HCT116 (cell line): ENCODE measurements around the gene VMAC. TPM values are rescaled to one million over a fixed set of nuclear protein-coding genes. Genes with fewer than 3 reads are reported as not detected.

ENCODE experiments used
- ATAC-seq: fragments of 200-7000 bp; cut with Tn5 transposase; 2 replicates; pipeline ENCODE4 v1.9.1; 2020; ENCODE audit warnings: mild to moderate bottlenecking, moderate library complexity
- BruUV-seq: library from RNA; stranded (reverse); fragments of 400-500 nt; replicated peaks from 2 replicates; lab custom pipeline; 2021; lab: Mats Ljungman, UMichigan
- CTCF ChIA-PET: fragments of 300-600 bp; sonication (Branson Sonifier 250); formaldehyde crosslinking; loops from one replicate; lab custom pipeline; 2021; ENCODE audit warnings: antibody characterized with exemption; lab: Charles Lee
- POLR2A ChIA-PET: fragments of 300-600, 350-600 bp; sonication (Branson Sonifier 250); formaldehyde crosslinking; loops from one replicate; lab custom pipeline; 2021; ENCODE audit warnings: antibody characterized with exemption; lab: Charles Lee
- RAD21 ChIA-PET, 2 experiments: fragments of 300-600 bp; sonication (Branson Sonifier 250); formaldehyde crosslinking; loops; one replicate each; lab custom pipeline; 2023; ENCODE audit warnings: low total read pairs in 2 of 2; ENCODE audit not compliant: uncharacterized antibody in 2 of 2, unreplicated experiment in 2 of 2, low non-redundant PET in 1 of 2; lab: Charles Lee
- DNase-seq: peaks from one replicate; pipeline ENCODE4 v3.0.0-alpha.2; 2010; ENCODE audit warnings: low read depth, low spot score
- H2AFZ ChIP-seq: fragments of 200-600 bp; shearing (Covaris generic), sonication (generic); 2 replicates; pipeline ENCODE4 v1.6.1; 2017; ENCODE audit warnings: low read depth, mixed run types, mixed read lengths, antibody characterized with exemption, low read length; ENCODE audit not compliant: poor library complexity, severe bottlenecking
- H3K27ac ChIP-seq: 2 replicates; pipeline ENCODE4 v1.5.1; 2012; ENCODE audit warnings: low read depth, low read length
- H3K27me3 ChIP-seq: fragments of 200-600 bp; sonication (generic); 2 replicates; pipeline ENCODE4 v1.6.1; 2016; ENCODE audit warnings: mixed run types, low read length, mixed read lengths; ENCODE audit not compliant: insufficient read depth
- H3K36me3 ChIP-seq, 2 experiments: fragments of 200-500 bp in 1 of 2; fragments of 200-600 bp in 1 of 2; sonication (Bioruptor generic) in 1 of 2; sonication (generic) in 1 of 2; 2 replicates each; pipeline versions ENCODE4 v1.5.1 to v1.6.1; 2014 to 2016; ENCODE audit warnings: low read length in 2 of 2, inconsistent platforms in 1 of 2, mixed read lengths in 1 of 2, mixed run types in 1 of 2; ENCODE audit not compliant: insufficient read depth in 2 of 2, control insufficient read depth in 1 of 2
- H3K4me1 ChIP-seq, 2 experiments: fragments of 200-600 bp in 1 of 2; sonication (generic) in 1 of 2; 2 replicates each; pipeline versions ENCODE4 v1.5.1 to v1.6.1; 2012 to 2017; ENCODE audit warnings: low read length in 2 of 2, inconsistent platforms in 1 of 2, mild to moderate bottlenecking in 1 of 2, mixed read lengths in 1 of 2, mixed run types in 1 of 2, moderate library complexity in 1 of 2; ENCODE audit not compliant: insufficient read depth in 2 of 2, control insufficient read depth in 1 of 2
- H3K4me2 ChIP-seq: fragments of 200-600 bp; sonication (generic); 2 replicates; pipeline ENCODE4 v1.6.1; 2017; ENCODE audit warnings: mixed run types, low read length, mixed read lengths
- H3K4me3 ChIP-seq, 2 experiments: fragments of 200-600 bp in 1 of 2; sonication (generic) in 1 of 2; replicated peaks in 1 of 2; 2 replicates each; pipeline ENCODE4 v1.5.1; 2011 to 2016; ENCODE audit warnings: low read length in 2 of 2, control low read depth in 1 of 2, low read depth in 1 of 2, mild to moderate bottlenecking in 1 of 2, mixed read lengths in 1 of 2, mixed run types in 1 of 2
- H3K79me2 ChIP-seq: fragments of 200-600 bp; sonication (generic); 2 replicates; pipeline ENCODE4 v1.6.1; 2017; ENCODE audit warnings: mild to moderate bottlenecking, mixed run types, low read length, moderate library complexity, mixed read lengths; ENCODE audit not compliant: insufficient read depth
- H3K9ac ChIP-seq: fragments of 200-600 bp; sonication (generic); 2 replicates; pipeline ENCODE4 v1.6.1; 2016; ENCODE audit warnings: low read length, mixed read lengths
- H3K9me2 ChIP-seq: fragments of 200-600 bp; sonication (generic), shearing (Covaris generic); 2 replicates; pipeline ENCODE4 v1.6.1; 2017; ENCODE audit warnings: mixed run types, mild to moderate bottlenecking, moderate library complexity; ENCODE audit not compliant: insufficient read depth
- H3K9me3 ChIP-seq, 2 experiments: fragments of 200-500 bp in 1 of 2; fragments of 200-600 bp in 1 of 2; sonication (Bioruptor generic) in 1 of 2; sonication (generic) in 1 of 2; 2 replicates each; pipeline ENCODE4 v1.6.1; 2014 to 2017; ENCODE audit warnings: low read length in 2 of 2, mixed read lengths in 2 of 2, inconsistent platforms in 1 of 2, low read depth in 1 of 2, mild to moderate bottlenecking in 1 of 2, mixed run types in 1 of 2, moderate library complexity in 1 of 2; ENCODE audit not compliant: control insufficient read depth in 1 of 2, insufficient read depth in 1 of 2
- H4K20me1 ChIP-seq: fragments of 200-600 bp; sonication (generic), shearing (Covaris generic); 2 replicates; pipeline ENCODE4 v1.6.1; 2017; ENCODE audit warnings: mixed run types, mild to moderate bottlenecking, moderate library complexity; ENCODE audit not compliant: insufficient read depth
- CTCF ChIP-seq, 3 experiments: fragments of 200-600 bp in 1 of 3; sonication (generic) in 1 of 3; IDR thresholded peaks in 2 of 3; conservative IDR thresholded peaks in 1 of 3; 2 replicates each; pipeline ENCODE4 v1.5.1; 2012 to 2017; ENCODE audit warnings: low read depth in 2 of 3, low read length in 2 of 3, antibody characterized with exemption in 1 of 3, borderline replicate concordance in 1 of 3, control low read depth in 1 of 3, mild to moderate bottlenecking in 1 of 3, mixed read lengths in 1 of 3, mixed run types in 1 of 3, moderate library complexity in 1 of 3; ENCODE audit not compliant: insufficient read depth in 1 of 3
- ELF1 ChIP-seq: IDR thresholded peaks from 2 replicates; pipeline ENCODE4 v1.6.1; 2012; ENCODE audit warnings: low read depth, borderline replicate concordance
- EZH2 ChIP-seq: fragments of 200-600 bp; sonication (generic); IDR thresholded peaks from 2 replicates; pipeline ENCODE4 v1.6.1; 2017; ENCODE audit warnings: antibody characterized with exemption, mixed run types
- EZH2phosphoT487 ChIP-seq: fragments of 200-600 bp; IDR thresholded peaks from 2 replicates; pipeline ENCODE4 v1.6.1; 2018; ENCODE audit warnings: antibody characterized with exemption, borderline replicate concordance
- FOSL1 ChIP-seq: IDR thresholded peaks from 2 replicates; pipeline ENCODE4 v1.6.1; 2012; ENCODE audit warnings: low read depth
- JUND ChIP-seq: IDR thresholded peaks from 2 replicates; pipeline ENCODE4 v1.6.1; 2012
- MAX ChIP-seq: IDR thresholded peaks from 2 replicates; pipeline ENCODE4 v1.6.1; 2012
- RAD21 ChIP-seq: IDR thresholded peaks from 2 replicates; pipeline ENCODE4 v1.6.1; 2012; ENCODE audit warnings: low read depth, mild to moderate bottlenecking
- SIN3A ChIP-seq: IDR thresholded peaks from 2 replicates; pipeline ENCODE4 v1.6.1; 2012; ENCODE audit warnings: low read depth
- SP1 ChIP-seq: IDR thresholded peaks from 2 replicates; pipeline ENCODE4 v1.6.1; 2012; ENCODE audit warnings: low read depth
- SRF ChIP-seq: IDR thresholded peaks from 2 replicates; pipeline ENCODE4 v1.6.1; 2012; ENCODE audit warnings: low read depth
- YY1 ChIP-seq: IDR thresholded peaks from 2 replicates; pipeline ENCODE4 v1.6.1; 2011; ENCODE audit warnings: low read length, low read depth, moderate library complexity, mild to moderate bottlenecking; ENCODE audit not compliant: insufficient replicate concordance; ENCODE audit errors: extremely low read depth
- ZFX ChIP-seq: fragments of 450-650 bp; IDR thresholded peaks from 2 replicates; pipeline ENCODE4 v1.6.1; 2017
- intact Hi-C: fragments of 100-400 bp; cut with micrococcal nuclease; formaldehyde crosslinking; loops from 2 replicates; pipeline ENCODE4 v1.10.0; 2022
- total RNA-seq: library from RNA; stranded (reverse); gene quantifications from one replicate; pipeline ENCODE4 v1.2.1, GENCODE V29; 2021; ENCODE audit not compliant: unreplicated experiment
- TF ChIP-seq, protein P1 (sequence below): IDR thresholded peaks from 2 replicates; pipeline ENCODE4 v1.6.1; 2012; ENCODE audit warnings: low read depth

VMAC gene
- total RNA-seq, 1 experiment from 2014 or later, result 2.1 TPM

DNA sequence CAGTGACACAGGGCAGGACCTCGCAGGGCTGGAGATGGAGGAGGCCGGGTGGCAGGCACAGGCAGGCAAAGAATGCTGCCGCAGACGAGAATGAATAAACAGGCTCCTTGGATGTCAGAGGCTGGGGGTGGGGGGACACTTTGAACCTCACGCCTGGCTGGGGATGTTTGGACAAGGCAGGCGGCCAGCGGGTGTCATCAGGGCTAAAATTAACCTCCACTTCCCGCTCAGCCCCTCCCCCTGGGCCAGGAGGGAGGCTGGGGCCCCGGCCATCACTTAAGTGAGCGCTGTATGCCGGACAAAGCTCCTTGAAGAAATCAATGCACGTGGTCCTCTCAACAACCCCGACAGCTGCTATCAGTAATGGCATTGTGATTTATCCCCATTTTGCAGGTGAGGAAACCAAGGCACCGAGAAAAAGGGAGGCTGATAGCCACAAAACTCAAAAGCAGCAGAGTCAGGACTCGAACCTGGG, 24.0 kb upstream of the VMAC start:
- TF ChIP-seq CTCF (IDR thresholded peaks at IDR 0.05 in 2 of 3, conservative IDR thresholded peaks at IDR 0.05 in 1 of 3; ENCODE audit: borderline replicate concordance in 1 of 3, insufficient read depth in 1 of 3, low read depth in 2 of 3, low read length in 2 of 3), result no peak
- TF ChIP-seq, protein P1, sequence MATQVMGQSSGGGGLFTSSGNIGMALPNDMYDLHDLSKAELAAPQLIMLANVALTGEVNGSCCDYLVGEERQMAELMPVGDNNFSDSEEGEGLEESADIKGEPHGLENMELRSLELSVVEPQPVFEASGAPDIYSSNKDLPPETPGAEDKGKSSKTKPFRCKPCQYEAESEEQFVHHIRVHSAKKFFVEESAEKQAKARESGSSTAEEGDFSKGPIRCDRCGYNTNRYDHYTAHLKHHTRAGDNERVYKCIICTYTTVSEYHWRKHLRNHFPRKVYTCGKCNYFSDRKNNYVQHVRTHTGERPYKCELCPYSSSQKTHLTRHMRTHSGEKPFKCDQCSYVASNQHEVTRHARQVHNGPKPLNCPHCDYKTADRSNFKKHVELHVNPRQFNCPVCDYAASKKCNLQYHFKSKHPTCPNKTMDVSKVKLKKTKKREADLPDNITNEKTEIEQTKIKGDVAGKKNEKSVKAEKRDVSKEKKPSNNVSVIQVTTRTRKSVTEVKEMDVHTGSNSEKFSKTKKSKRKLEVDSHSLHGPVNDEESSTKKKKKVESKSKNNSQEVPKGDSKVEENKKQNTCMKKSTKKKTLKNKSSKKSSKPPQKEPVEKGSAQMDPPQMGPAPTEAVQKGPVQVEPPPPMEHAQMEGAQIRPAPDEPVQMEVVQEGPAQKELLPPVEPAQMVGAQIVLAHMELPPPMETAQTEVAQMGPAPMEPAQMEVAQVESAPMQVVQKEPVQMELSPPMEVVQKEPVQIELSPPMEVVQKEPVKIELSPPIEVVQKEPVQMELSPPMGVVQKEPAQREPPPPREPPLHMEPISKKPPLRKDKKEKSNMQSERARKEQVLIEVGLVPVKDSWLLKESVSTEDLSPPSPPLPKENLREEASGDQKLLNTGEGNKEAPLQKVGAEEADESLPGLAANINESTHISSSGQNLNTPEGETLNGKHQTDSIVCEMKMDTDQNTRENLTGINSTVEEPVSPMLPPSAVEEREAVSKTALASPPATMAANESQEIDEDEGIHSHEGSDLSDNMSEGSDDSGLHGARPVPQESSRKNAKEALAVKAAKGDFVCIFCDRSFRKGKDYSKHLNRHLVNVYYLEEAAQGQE, result no peak
- TF ChIP-seq ZFX, result no peak
- TF ChIP-seq MAX, result no peak
- TF ChIP-seq YY1, result no peak
- TF ChIP-seq JUND, result no peak
- no peak for TF ChIP-seq SRF
- TF ChIP-seq FOSL1, result no peak
- TF ChIP-seq RAD21, result no peak
- no peak for TF ChIP-seq ELF1
- no peak for TF ChIP-seq SIN3A
- no peak for TF ChIP-seq EZH2
- TF ChIP-seq EZH2phosphoT487, result no peak
- TF ChIP-seq SP1, result no peak
- H3K36me3 ChIP-seq, result no peaks in the 10 kb centered on the region
- no peaks in the 10 kb centered on the region for H3K79me2 ChIP-seq
- no peaks in the 10 kb centered on the region for H3K9me3 ChIP-seq
- DNase-seq (no peak), ATAC-seq (no peak)
- no peaks in the 10 kb centered on the region for H3K9me2 ChIP-seq
- ChIA-PET RAD21 (no interaction called here), POLR2A (no interaction called here), CTCF (no interaction called here)
- H2AFZ ChIP-seq, result no peak overlapping the region
- H3K4me2 ChIP-seq, result peak overlapping the region; percentile 19; the same call in 1 of the 2 replicates
- BruUV-seq, result no TSS peak
- H3K4me1 ChIP-seq, result peaks cover 5 to 10% of the 10 kb centered on the region in 2 experiments
- H3K27ac ChIP-seq, result no peak overlapping the region
- no peaks in the 10 kb centered on the region for H3K27me3 ChIP-seq
- H3K9ac ChIP-seq, result no peak overlapping the region
- intact Hi-C loops, result no loop called here
- no peak overlapping the region for H3K4me3 ChIP-seq
- H4K20me1 ChIP-seq, result no peaks in the 10 kb centered on the region
